ENCODE results near the gene KLHL14. TPM values are rescaled to one million over a fixed set of nuclear protein-coding genes. Genes with fewer than 3 reads are reported as not detected.
A peak's percentile ranks its signal among the peaks of the same experiment; 100 is the strongest.

The KLHL14 gene
- total RNA-seq, 1 donor from 2014 or later: not detected

GRCh38 chr18:32769586-32770053, 3.2 kb downstream of the KLHL14 start:
- H3K36me3 Mint-ChIP-seq (ENCODE audit: low read depth): no peaks in the 10 kb centered on the region
- H3K27ac Mint-ChIP-seq (ENCODE audit: unreplicated experiment): no peak overlapping the region
- H3K27me3 Mint-ChIP-seq (ENCODE audit: low read depth): peaks cover 52% of the 10 kb centered on the region
- TF ChIP-seq CTCF (IDR thresholded peaks at IDR 0.05): no peak
- H3K4me1 Mint-ChIP-seq (ENCODE audit: low read depth): peaks cover 21% of the 10 kb centered on the region
- peak; percentile 91 for DNase-seq (ENCODE audit: low spot score)
- peak overlapping the region; percentile 38 for H3K4me3 Mint-ChIP-seq (ENCODE audit: unreplicated experiment)
- H3K9me3 Mint-ChIP-seq (ENCODE audit: low read depth): no peaks in the 10 kb centered on the region

- TF ChIP-seq CTCF (IDR thresholded peaks at IDR 0.05): no peak
- Mint-ChIP-seq H3K27me3 (ENCODE audit: low read depth) (peaks cover 52% of the 10 kb centered on the region), H3K4me1 (ENCODE audit: low read depth) (peaks cover 21% of the 10 kb centered on the region), H3K4me3 (ENCODE audit: unreplicated experiment) (no peak overlapping the region), H3K9me3 (ENCODE audit: low read depth) (no peaks in the 10 kb centered on the region), H3K27ac (ENCODE audit: unreplicated experiment) (no peak overlapping the region), H3K36me3 (ENCODE audit: low read depth) (no peaks in the 10 kb centered on the region)
- DNase-seq (ENCODE audit: low spot score): no peak
These were observed 3.7 kb downstream of the KLHL14 start for GRCh38 chr18:32769071-32769585.

- H3K27me3 Mint-ChIP-seq (ENCODE audit: low read depth): peaks cover 41% of the 10 kb centered on the region
- H3K4me1 Mint-ChIP-seq (ENCODE audit: low read depth): peaks cover 17% of the 10 kb centered on the region
- H3K27ac Mint-ChIP-seq (ENCODE audit: unreplicated experiment): no peak overlapping the region
- no peaks in the 10 kb centered on the region for H3K9me3 Mint-ChIP-seq (ENCODE audit: low read depth)
- H3K36me3 Mint-ChIP-seq (ENCODE audit: low read depth): no peaks in the 10 kb centered on the region
- no peak for DNase-seq (ENCODE audit: low spot score)
- TF ChIP-seq CTCF (IDR thresholded peaks at IDR 0.05): no peak
- no peak overlapping the region for H3K4me3 Mint-ChIP-seq (ENCODE audit: unreplicated experiment)
These were observed 5.4 kb downstream of the KLHL14 start for GRCh38 chr18:32767400-32767799.

- H3K36me3 Mint-ChIP-seq (ENCODE audit: low read depth): no peaks in the 10 kb centered on the region
- H3K27me3 Mint-ChIP-seq (ENCODE audit: low read depth): peaks cover 32% of the 10 kb centered on the region
- peaks cover 5% of the 10 kb centered on the region for H3K4me1 Mint-ChIP-seq (ENCODE audit: low read depth)
These were observed 8.1 kb downstream of the KLHL14 start for GRCh38 chr18:32764611-32765244.

GRCh38 chr18:32763293-32763692, 9.5 kb downstream of the KLHL14 start:
- Mint-ChIP-seq H3K36me3 (ENCODE audit: low read depth) (no peaks in the 10 kb centered on the region), H3K27me3 (ENCODE audit: low read depth) (peaks cover 26% of the 10 kb centered on the region), H3K9me3 (ENCODE audit: low read depth) (no peaks in the 10 kb centered on the region), H3K27ac (ENCODE audit: unreplicated experiment) (no peak overlapping the region), H3K4me1 (ENCODE audit: low read depth) (no peaks in the 10 kb centered on the region), H3K4me3 (ENCODE audit: unreplicated experiment) (no peak overlapping the region)
- DNase-seq (ENCODE audit: low spot score): no peak
- TF ChIP-seq CTCF (IDR thresholded peaks at IDR 0.05): no peak

More at GRCh38 chr18:32764611-32765244, 8.1 kb downstream of the KLHL14 start:
- no peak for DNase-seq (ENCODE audit: low spot score)
- no peak overlapping the region for H3K4me3 Mint-ChIP-seq (ENCODE audit: unreplicated experiment)
- no peak overlapping the region for H3K27ac Mint-ChIP-seq (ENCODE audit: unreplicated experiment)
- H3K9me3 Mint-ChIP-seq (ENCODE audit: low read depth): no peaks in the 10 kb centered on the region
- TF ChIP-seq CTCF (IDR thresholded peaks at IDR 0.05): no peak

All from chondrocyte (in vitro differentiated cells).